ENCODE data around the gene MGMT.

Gene MGMT

DNA sequence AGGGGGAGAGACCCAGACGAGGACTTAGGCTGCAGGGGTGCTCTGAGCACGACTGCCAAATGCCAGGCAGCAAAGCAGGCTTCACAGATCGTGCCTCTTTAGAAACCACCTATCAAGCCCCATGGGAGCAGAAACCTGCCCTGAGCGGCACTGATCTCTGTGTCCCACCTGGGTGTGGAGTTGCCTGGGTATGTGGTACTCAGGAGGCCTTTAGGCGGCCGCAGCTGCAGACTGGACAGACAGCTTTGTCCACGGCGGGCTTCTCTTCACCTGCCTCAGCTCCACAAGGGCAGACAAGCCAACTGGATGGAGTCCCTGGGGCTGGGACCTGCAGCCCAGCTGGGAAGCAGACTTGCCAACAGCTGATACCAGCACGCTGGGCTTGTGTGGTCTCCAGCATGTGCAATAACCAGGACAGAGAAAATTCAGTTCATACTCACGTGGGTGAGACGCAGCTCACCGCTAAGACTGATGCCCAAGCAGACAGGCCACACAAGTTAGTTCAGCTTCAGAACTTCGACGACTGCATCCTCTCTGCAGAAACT is 333.8 kb downstream of the MGMT start:
- ChIA-PET POLR2A (no interaction called here), CTCF (interaction anchor here (1.2 kb wide), 1 partner anchor 10 kb away, joined by 3 read pairs; no protein-coding TSS in a partner anchor)
- DNase-seq (ENCODE audit: extremely low spot score) = no peak
- TF ChIP-seq, protein P1, sequence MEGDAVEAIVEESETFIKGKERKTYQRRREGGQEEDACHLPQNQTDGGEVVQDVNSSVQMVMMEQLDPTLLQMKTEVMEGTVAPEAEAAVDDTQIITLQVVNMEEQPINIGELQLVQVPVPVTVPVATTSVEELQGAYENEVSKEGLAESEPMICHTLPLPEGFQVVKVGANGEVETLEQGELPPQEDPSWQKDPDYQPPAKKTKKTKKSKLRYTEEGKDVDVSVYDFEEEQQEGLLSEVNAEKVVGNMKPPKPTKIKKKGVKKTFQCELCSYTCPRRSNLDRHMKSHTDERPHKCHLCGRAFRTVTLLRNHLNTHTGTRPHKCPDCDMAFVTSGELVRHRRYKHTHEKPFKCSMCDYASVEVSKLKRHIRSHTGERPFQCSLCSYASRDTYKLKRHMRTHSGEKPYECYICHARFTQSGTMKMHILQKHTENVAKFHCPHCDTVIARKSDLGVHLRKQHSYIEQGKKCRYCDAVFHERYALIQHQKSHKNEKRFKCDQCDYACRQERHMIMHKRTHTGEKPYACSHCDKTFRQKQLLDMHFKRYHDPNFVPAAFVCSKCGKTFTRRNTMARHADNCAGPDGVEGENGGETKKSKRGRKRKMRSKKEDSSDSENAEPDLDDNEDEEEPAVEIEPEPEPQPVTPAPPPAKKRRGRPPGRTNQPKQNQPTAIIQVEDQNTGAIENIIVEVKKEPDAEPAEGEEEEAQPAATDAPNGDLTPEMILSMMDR (IDR thresholded peaks at IDR 0.05; ENCODE audit: control extremely low read depth, extremely low read depth, low read depth, missing control alignments) = no peak

GRCh38 chr10:129807211-129807610 is 340.2 kb downstream of the MGMT start:
- POLR2A ChIA-PET = no interaction called here
- TF ChIP-seq, protein P1 (IDR thresholded peaks at IDR 0.05; ENCODE audit: control extremely low read depth, extremely low read depth, low read depth, missing control alignments) = no peak
- CTCF ChIA-PET = no interaction called here
- no peak for DNase-seq (ENCODE audit: extremely low spot score)

DNA sequence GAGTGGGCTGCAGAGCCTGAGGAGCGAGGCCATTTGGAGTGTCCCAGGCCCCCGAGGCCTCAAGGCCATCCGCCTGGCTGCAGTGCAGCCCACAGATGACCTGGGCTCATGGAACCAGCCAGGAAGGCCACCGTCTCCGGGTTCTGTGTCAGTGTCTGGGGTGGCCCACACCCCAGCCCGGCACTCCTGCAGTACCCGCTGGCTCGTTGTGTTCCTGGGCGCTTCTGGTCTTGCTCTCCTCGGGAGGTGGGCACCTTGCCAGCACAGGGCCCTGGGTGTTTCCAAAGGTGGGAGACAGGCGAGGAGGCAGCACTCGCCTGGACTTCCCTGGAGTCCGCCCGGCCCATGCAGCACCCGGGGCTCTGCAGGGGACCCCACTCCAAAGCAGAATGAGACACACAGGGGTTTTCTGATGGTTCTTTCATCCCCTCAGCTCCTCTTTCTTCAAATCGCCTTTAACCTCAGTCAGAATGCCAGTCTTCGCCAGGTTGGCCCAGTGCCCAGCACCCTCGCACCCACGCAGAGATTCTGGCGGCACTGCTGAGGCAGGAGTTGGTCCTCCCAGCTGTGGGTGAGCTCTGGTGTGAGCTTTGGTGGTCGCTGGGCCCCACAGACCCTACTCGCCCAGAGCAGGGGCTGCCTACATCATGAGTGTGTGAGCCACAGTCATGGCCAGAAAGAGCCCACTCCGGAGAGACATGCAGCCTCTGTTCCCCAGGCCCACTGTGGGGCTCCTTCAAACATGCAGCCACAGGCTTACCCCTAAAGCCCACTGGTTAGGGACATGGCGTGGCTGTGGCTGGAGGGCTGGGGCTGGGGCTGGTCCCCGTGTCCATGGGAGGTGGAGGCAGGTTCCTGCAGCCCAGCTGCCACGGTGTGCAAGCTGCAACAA is 341.3 kb downstream of the MGMT start:
- TF ChIP-seq, protein P1 (IDR thresholded peaks at IDR 0.05; ENCODE audit: control extremely low read depth, extremely low read depth, low read depth, missing control alignments) = no peak
- POLR2A ChIA-PET = no interaction called here
- no peak for DNase-seq (ENCODE audit: extremely low spot score)
- CTCF ChIA-PET = no interaction called here

- CTCF ChIA-PET = no interaction called here
- no peak for DNase-seq (ENCODE audit: extremely low spot score)
- POLR2A ChIA-PET = no interaction called here
- TF ChIP-seq, protein P1 (IDR thresholded peaks at IDR 0.05; ENCODE audit: control extremely low read depth, extremely low read depth, low read depth, missing control alignments) = no peak
Observed at GRCh38 chr10:129809431-129809830, 342.4 kb downstream of the MGMT start.

DNA sequence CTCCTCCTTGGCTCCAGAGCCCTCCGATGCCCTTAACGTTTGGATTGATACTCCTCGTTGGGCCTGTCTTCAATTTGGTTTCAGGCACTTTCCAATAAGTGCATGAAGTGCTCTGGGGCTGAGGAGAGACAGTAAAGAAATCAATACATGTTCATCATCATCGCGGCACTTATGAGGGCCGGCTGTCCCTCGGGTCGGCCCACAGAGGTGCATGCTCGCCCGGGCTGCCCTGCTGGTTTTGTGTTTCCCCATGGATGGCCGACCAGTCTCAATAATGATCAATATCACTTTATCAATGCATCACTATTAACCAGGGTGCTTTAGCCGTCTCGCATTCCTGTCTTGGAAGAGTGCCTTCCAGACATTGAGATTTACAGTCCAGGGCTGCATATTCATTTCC is 342.8 kb downstream of the MGMT start:
- POLR2A ChIA-PET = no interaction called here
- CTCF ChIA-PET = no interaction called here
- TF ChIP-seq, protein P1 (IDR thresholded peaks at IDR 0.05; ENCODE audit: control extremely low read depth, extremely low read depth, low read depth, missing control alignments) = no peak
- DNase-seq (ENCODE audit: extremely low spot score) = no peak

DNA sequence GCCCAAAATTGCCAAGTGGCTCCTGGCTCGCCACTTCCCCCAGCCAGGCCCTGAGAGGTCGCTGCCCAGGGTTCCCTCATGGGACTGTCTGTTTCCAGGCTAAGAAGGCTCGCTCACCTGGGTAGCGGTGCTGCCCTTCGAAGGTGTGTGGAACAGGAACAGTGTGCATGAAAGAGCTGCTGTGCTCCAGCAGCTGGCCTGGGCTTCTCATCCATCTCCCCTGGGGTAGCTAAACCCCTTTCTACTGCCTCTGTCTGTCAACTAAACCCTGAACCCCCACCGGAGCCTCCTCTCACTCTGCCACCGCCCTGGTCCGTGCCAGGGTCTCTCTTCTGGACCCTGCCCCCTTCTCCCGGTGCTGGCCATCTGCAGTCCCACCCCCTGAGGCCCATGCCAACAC is 344.2 kb downstream of the MGMT start:
- DNase-seq (ENCODE audit: extremely low spot score) = no peak
- TF ChIP-seq, protein P1 (IDR thresholded peaks at IDR 0.05; ENCODE audit: control extremely low read depth, extremely low read depth, low read depth, missing control alignments) = no peak
- ChIA-PET POLR2A (no interaction called here), CTCF (no interaction called here)

All from GM10248 (cell line).